GM21529 (cell line): ENCODE data around the gene SLC35G2.
"Not testable (repeated sequence)": the region's sequence is repeated elsewhere in the genome, so short reads cannot be mapped to it uniquely, and the experiment has no call there.

Experiments
- ATAC-seq: cut with Tn5 transposase; IDR thresholded peaks from one replicate; pipeline ENCODE4 v1.9.1; 2021; ENCODE audit not compliant: unreplicated experiment

SLC35G2 gene

DNA sequence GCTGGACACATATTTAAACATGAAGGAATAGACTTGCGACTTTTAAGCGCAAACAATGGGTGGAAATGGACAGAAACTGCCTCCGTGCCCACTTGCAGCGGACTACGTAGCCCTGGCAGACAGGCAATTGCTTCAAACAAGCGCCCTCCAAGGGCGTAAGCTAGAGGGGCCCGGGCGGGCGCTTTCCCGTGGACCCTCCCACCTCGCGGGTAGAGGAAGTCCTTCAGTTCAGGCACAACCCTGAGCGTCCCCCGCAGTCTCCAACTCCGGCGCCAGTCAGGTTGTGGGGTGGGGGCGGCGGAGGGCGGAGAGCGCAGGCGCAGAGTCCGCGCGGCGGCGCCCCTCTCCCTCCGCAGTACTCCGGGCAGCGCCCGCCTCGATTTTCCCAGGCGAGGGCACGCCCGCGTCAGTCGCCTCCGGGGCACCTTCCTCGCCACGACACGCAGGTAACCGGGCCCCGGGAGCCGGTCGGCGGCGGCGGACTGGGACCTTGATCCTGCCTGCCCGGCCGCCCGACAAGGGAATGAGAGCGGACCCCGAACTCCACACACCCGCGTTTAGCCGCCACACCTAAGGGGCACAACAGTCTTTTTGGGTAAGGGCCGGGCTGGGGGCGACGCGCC lies at the start of gene SLC35G2:
Gene SLC35G2 (plus strand): TSS at position 358 of the 623 bp plus-strand sequence. CDS start 35,335 bp downstream, outside the sequence.
- peak; percentile 56 for ATAC-seq

GRCh38 chr3:136772709-136773108 lies 46.2 kb upstream of the SLC35G2 start:
- no peak for ATAC-seq

DNA sequence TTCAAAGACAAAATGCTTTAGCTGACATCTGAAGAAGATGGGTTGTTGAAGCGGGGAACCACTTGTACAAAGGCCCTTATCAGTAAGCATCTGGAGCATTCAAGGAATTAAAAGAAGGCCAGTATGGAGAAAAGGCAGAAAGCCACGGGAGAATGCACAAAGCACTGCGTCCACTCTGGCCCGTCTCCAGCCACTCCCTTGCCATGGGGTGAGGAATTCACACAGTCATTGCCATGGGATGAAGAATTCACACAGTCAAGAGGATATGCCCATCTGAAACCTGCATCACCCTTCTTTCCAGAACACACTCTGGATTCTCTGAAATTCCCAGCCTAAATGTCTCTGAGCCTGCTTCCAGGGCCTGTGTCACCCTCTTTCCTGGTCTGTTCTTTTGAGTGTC lies 40.1 kb upstream of the SLC35G2 start:
- no peak for ATAC-seq

- ATAC-seq, result no peak
These were observed 38.2 kb upstream of the SLC35G2 start for GRCh38 chr3:136780741-136781140.

GRCh38 chr3:136783708-136784191 lies 35.2 kb upstream of the SLC35G2 start:
- no peak for ATAC-seq

- ATAC-seq, result peak; percentile 88
These were observed 31.6 kb upstream of the SLC35G2 start for GRCh38 chr3:136787349-136787748.

DNA sequence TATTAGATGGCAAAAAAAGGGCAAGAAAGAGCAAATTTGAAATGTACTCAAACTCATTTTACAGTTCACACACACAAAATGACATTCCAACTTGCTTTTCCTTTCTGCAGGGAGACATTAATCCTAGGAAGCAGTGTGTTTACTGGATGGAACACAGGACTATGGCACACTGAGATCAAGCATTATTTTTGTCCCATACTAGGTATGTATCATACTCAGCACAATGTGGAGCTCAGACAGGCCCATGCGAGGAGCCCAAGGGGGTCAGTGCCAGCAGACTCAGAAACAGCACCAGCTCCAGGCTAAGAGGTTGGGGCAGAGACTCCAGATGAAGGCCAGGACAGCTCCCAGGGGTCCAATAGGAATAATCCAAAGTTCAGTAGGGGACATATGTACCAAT lies 30.8 kb upstream of the SLC35G2 start:
- ATAC-seq, result no peak

DNA sequence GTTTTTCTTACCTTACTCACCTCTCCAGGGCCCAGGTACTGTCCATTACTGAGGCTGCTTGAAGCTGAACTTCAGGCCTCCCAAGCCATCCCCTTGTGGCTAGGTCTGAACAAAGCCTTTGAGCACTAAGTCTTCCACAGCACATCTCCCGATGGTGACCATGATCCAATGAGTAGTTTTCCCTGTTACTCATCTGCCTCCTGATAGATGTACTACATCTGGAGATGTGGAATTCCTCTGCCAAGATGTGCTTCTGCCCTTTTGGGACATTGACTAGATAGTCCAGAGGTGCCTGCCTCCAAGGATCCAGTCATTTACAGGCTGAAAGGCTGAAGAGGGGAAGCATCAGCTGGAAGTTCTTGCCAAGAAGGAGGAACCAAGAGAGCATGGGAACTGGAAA lies 28.9 kb upstream of the SLC35G2 start:
- ATAC-seq, result no peak

GRCh38 chr3:136790786-136791185 lies 28.1 kb upstream of the SLC35G2 start:
- no peak for ATAC-seq

DNA sequence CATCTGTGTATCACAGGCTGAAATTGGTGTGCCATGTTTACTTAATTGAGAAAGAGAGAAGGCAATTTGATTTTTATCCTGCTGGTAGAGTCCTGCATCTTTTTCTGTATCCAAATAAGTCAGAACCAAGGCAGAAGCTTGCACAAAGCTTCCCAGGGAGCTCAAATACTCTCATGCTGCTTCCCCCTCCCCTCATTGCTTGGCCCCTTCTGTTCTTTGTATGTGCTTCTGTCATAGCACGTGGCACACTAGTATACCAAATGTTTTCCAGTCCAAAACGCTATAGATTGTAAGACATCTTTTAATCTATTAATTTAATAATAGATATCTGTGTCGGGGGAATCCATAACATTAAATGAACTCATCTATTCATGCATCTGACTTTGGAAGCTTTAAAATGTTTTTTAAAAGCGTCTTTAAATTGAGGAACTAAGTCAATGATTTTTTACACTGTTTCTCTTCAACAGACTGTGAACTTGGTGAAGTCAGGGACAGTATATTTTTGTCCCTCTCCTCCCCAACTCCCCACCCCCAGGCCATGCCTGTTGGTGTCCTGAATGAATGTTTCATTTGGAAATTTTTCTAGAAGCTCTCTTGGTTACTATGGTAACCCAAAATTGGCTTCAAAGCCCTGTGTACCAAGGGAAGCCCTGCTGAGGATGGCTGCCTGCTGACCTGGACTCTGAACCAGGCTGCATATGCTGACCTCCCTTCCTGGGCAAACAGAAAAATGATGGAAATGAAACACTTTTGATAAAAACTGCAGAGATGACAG lies 26.2 kb upstream of the SLC35G2 start:
- no peak for ATAC-seq

- ATAC-seq, result not testable (repeated sequence)
These were observed 17.8 kb upstream of the SLC35G2 start for GRCh38 chr3:136801146-136801545.

DNA sequence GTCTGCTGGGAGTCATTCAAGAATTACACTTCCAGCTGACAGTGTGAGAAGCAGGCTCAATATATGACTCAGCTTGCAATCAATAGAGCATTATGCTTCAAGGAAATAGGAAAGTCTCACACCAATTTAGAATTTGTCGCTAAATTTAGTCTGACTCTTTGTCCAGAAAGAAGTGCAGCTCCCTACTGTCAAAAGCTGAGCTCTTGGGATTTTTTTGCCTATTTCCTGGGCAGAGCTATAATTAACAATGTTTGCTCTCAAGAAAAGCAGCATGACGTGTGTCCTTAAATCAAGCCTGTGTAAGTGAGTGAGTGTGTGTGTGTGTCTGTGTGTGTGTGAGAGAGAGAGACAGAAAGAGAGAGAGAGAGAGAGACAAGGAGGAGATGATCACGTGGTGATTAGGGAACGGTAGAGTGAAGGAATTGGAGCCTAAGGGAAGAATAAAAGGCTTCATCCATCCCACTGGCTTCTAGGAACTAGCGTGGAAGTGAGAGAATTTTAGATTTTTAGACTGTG lies 16.4 kb upstream of the SLC35G2 start:
- ATAC-seq, result peak; percentile 50

DNA sequence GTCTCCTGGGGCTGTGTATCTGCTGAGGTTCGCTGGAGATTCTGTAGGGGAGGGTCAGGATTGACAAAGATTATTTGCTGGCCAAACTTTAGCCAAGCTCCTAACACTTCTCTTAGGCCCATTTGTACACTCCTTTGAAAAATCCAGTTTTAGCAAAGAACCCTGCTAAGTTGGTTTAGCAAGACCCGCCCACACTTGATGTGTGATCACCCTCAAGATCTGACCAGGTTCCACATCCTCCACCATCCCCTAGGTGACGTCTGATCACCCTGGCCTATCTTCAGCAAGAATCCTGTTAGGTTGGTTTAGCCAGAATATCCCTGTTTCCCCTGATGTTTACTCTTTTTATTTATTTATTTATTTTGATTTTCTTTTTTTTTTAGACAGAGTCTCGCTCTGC lies 14.8 kb upstream of the SLC35G2 start:
- ATAC-seq, result no peak

GRCh38 chr3:136804813-136805212 lies 14.1 kb upstream of the SLC35G2 start:
- no peak for ATAC-seq

- ATAC-seq, result no peak
These were observed 13.1 kb upstream of the SLC35G2 start for GRCh38 chr3:136805795-136806194.

DNA sequence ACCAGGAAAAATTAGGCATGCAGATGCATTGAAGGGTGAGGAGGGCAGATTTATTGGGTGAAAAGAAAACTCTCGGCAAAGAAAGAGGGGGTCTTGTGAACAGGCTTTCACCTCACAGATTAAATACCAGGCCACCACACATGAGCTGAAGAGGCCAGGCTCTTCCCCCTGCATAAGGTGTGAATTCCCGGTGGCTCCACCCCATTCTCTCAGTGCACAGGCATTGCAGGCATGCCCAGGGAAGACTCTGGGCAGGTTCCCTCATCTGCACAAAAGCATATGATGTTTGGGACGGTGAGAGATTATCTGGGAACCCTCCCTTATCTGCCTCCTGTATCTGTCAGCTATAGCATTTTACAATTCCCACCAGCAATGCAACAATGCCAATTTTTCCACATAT lies 7.2 kb upstream of the SLC35G2 start:
- ATAC-seq, result no peak

DNA sequence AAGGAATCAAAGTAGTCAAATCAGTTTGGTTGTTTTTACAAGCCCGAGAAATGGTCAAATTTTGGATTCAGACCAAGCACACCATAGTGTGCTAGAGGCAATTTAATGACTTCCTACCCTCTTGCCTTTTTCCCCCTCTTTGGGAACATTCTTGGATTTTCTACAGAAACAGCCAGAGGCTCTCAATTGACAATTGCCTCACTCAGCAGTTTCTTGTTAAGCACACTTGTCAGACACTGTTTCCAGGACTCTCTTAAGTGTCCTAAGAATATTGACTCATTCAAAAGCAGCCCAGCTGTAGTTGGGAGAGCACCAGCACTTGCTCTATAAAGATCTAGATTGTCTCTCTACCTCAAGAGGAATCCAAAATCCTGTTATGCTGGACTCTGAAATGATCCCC lies 1.5 kb upstream of the SLC35G2 start:
- ATAC-seq, result no peak

DNA sequence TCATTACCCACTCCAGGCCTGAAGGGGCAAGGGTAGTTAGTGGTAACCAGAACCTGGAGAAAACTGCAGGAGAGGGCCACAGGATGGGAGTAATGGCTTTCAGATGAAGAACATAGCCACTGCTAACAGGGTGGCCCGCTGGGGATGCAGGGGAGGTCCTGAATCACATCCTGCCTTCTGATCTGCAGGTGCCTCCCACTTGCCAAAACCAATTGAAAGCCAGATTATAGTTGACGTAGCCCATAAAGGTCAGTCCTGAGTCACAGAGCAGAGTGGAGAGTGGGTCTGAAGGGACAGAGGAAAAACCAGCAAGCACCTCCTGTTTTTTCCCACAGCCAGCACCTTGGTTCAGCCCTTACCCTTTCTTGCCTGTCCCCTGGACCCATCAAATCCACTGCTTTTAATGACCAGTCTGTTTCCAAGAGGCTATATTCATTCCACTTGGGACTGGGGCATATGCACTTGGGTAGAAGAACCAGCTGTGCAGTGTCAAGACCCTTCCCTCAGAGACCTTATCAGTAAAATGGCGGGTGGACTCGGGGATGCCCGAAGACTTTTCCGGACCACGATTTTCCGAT lies 646 bp upstream of the SLC35G2 start:
- peak; percentile 59 for ATAC-seq

DNA sequence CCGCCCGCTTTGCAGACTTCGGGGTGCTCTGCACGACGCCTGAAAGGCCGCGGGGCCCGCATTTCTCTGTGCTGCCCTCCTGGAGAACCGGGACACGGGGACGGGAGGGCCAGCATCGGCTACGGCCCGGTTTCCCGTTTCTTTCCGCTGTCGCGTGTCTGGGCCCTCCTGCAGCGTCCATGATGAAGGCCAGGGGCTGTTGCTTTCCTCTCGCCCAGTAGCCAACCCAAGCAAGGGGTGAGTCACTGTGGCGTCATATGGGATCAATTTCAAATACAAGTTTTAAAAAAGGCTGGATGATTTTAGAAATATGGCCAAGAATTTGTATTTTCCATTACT lies 435 bp downstream of the SLC35G2 start:
- peak; percentile 31 for ATAC-seq

DNA sequence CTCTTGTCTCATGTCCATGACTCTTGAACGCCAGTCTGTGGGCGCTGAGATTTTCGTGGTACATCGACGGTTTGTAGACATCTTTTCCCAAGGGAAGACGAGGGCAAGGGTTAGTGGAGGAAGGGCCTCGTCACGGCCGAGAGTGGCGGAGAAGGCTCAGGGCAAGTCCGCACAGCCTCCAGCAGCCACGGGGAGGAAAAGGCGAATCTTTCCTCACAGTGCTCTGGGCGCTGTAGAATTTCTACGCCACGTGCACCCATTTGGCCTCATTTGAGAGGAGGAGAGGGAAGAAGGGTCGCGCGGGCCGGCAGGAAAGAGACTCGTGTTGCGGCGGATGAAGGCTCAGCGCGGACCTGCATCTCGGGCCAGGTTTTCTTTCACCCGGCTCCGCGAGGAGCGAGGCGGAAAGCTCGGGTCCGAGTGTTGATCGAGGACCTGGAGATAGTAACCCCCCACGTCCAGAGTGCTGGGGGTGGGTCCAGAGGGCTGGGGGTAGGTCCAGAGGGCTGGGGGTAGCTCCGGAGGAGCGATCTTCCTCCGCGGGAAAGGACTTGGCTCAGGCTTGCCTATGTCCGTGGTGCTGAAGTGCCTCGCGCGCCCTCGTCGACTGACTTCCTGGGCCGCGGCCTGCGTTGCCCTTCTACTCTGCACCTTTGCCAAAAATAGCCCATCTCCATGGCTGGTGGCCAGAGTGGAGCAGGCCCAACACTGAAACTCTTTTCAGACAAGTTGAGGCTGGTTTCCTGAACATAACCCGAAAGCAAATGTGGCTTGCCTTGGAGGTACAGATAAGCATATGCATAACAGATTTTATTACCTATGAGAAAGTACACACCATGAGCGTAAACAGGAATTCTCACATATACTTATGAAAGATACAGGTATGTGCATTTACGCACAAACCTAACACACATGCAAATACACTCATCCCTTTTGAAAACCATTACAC lies 1.1 kb downstream of the SLC35G2 start:
- ATAC-seq, result no peak

DNA sequence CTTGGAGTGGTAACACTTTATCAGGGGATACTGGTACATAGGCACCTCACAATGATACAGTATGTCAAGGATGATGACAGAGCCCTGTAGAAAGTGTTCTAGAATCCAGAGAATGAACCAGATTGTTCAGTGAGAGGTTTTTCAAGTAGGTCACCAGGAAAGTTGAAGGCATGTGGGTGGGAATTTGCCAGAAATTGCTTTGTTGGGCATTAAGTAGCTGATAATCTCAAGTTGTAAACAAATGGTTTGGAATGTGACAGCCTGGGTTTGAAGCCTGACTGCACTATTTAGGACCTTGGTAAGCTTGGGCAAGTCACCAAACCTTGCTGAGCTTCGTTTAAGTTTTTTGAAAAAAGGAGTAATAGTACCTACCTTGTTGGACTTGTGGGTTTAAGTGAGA lies 12.5 kb downstream of the SLC35G2 start:
- ATAC-seq, result no peak
